ENCODE results near the gene FAM120B. TPM values are rescaled to one million over a fixed set of nuclear protein-coding genes. Genes with fewer than 3 reads are reported as not detected.

Gene FAM120B
- total RNA-seq, 4 donors from 2014 or later: 21.8 to 25.7 (median 22.7) TPM

GRCh38 chr6:170274713-170275560 is 31.6 kb upstream of the FAM120B start:
- intact Hi-C loops (cut with DNase I; ENCODE audit: low total_unique reads): no loop called here
- 87 to 93% methylated on average over 36 of the region's 36 CpGs for WGBS, 2 donors
- no peak for DNase-seq (ENCODE audit: low spot score in 2 of 2)
- H3K4me3 ChIP-seq (ENCODE audit: low read depth, poor library complexity, severe bottlenecking): no peak overlapping the region
- TF ChIP-seq CTCF (IDR thresholded peaks at IDR 0.05): no peak
- no peak for TF ChIP-seq POLR2A (IDR thresholded peaks at IDR 0.05)

- intact Hi-C loops (cut with DNase I; ENCODE audit: low total_unique reads): no loop called here
- no peak for DNase-seq (ENCODE audit: low spot score in 2 of 2)
- H3K4me3 ChIP-seq (ENCODE audit: low read depth, poor library complexity, severe bottlenecking): no peak overlapping the region
- WGBS, 2 donors: 77 to 79% methylated on average over 29 of the region's 29 CpGs
- TF ChIP-seq CTCF (IDR thresholded peaks at IDR 0.05) (no peak), POLR2A (IDR thresholded peaks at IDR 0.05) (no peak)
Measured at GRCh38 chr6:170276369-170277057, 30.0 kb upstream of the FAM120B start.

- DNase-seq (ENCODE audit: low spot score in 2 of 2): no peak
- 77 to 87% methylated on average over 8 of the region's 8 CpGs for WGBS, 2 donors
- intact Hi-C loops (cut with DNase I; ENCODE audit: low total_unique reads): no loop called here
- no peak for TF ChIP-seq CTCF (IDR thresholded peaks at IDR 0.05)
- no peak overlapping the region for H3K4me3 ChIP-seq (ENCODE audit: low read depth, poor library complexity, severe bottlenecking)
Measured at GRCh38 chr6:170277893-170278742, 28.4 kb upstream of the FAM120B start.

GRCh38 chr6:170278743-170279094 is 27.8 kb upstream of the FAM120B start:
- intact Hi-C loops (cut with DNase I; ENCODE audit: low total_unique reads): no loop called here
- no peak for DNase-seq (ENCODE audit: low spot score in 2 of 2)
- 65 to 71% methylated on average over 9 of the region's 9 CpGs for WGBS, 2 donors

GRCh38 chr6:170279426-170279825 is 27.1 kb upstream of the FAM120B start:
- H3K4me3 ChIP-seq (ENCODE audit: low read depth, poor library complexity, severe bottlenecking): no peak overlapping the region
- 67 to 72% methylated on average over 8 of the region's 8 CpGs for WGBS, 2 donors
- TF ChIP-seq CTCF (IDR thresholded peaks at IDR 0.05) (no peak), POLR2A (IDR thresholded peaks at IDR 0.05) (no peak)
- no peak for DNase-seq (ENCODE audit: low spot score in 2 of 2)
- intact Hi-C loops (cut with DNase I; ENCODE audit: low total_unique reads): no loop called here

More at GRCh38 chr6:170278743-170279094, 27.8 kb upstream of the FAM120B start:
- TF ChIP-seq CTCF (IDR thresholded peaks at IDR 0.05): no peak
- no peak for TF ChIP-seq POLR2A (IDR thresholded peaks at IDR 0.05)
- no peak overlapping the region for H3K4me3 ChIP-seq (ENCODE audit: low read depth, poor library complexity, severe bottlenecking)
